Breast epithelium (tissue), 3 donors: ENCODE results near the gene DCANP1.

Source experiments
- CTCF ChIP-seq, 3 donors: fragments of 450-650 bp; IDR thresholded peaks; one replicate each; pipeline ENCODE4 v1.5.1; 2016 to 2017; ENCODE audit warnings: antibody characterized with exemption in 3 of 3, mild to moderate bottlenecking in 3 of 3, moderate library complexity in 3 of 3
- POLR2AphosphoS5 ChIP-seq, 3 donors: sonication (generic); formaldehyde crosslinking; IDR thresholded peaks; one replicate each; pipeline ENCODE4 v1.6.1; 2017; ENCODE audit warnings: antibody characterized with exemption in 3 of 3

GRCh38 chr5:135434591-135435466, 12.3 kb downstream of the DCANP1 start:
- TF ChIP-seq POLR2AphosphoS5 (IDR thresholded peaks at IDR 0.05) (no peak), CTCF (IDR thresholded peaks at IDR 0.05) (no peak)
